ENCODE data around the gene IWS1. TPM values are rescaled to one million over a fixed set of nuclear protein-coding genes. Genes with fewer than 3 reads are reported as not detected.

Gene IWS1
- total and polyA plus RNA-seq, 9 of the 15 experiments (the other 6 are each of a cell fraction or from before 2014, with no cell fraction given), result 20.8 to 67.2 (median 46.6) TPM

DNA sequence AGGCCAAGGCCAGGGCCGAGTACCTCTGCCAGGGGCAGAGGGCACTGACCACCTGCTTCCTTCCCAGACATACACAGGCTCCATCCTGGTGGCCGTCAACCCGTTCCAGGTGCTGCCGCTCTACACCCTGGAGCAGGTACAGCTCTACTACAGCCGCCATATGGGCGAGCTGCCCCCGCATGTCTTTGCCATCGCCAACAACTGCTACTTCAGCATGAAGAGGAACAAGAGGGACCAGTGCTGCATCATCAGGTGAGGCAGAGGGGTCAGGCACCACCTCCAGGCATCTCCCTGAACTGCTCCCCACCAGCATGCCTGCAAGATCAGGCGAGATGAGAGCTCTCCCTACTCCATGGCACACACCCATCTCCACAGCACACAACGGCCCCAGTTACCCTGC is 40.3 kb upstream of the IWS1 start:
- Histone ChIP-seq H3K79me2 (ENCODE audit: control insufficient read depth, insufficient read depth, low read length) (no peaks in the 10 kb centered on the region), H3K4me1 (replicated peaks in 1 of 2; ENCODE audit: control insufficient read depth in 2 of 2, insufficient read depth in 2 of 2, low read length in 2 of 2) (0 out of 5 replicates have a peak, but pooled peaks cover 0 to 3% of the 10 kb centered on the region in 2 experiments), H3K9ac (ENCODE audit: insufficient read depth in 1 of 2, low read depth in 2 of 2, low read length in 2 of 2) (no peak overlapping the region), H3K4me2 (ENCODE audit: insufficient read depth, low read length) (no peak overlapping the region), H3K36me3 (ENCODE audit: control insufficient read depth, insufficient read depth, low read length) (no peaks in the 10 kb centered on the region), H2AFZ (ENCODE audit: low read depth, low read length) (no peak overlapping the region), H3K4me3 (no peak overlapping the region), H3K27ac (ENCODE audit: extremely low read depth, low read depth, low read length) (no peak overlapping the region), H3K9me1 (ENCODE audit: control insufficient read depth, insufficient read depth, low read length) (no peaks in the 10 kb centered on the region), H3K9me3 (replicated peaks; ENCODE audit: control insufficient read depth, insufficient read depth, low read depth, low read length) (no peaks in the 10 kb centered on the region), H4K20me1 (replicated peaks; ENCODE audit: control insufficient read depth, insufficient read depth, low read length) (peaks cover 6% of the 10 kb centered on the region; the same call in 1 of the 2 replicates), H3K27me3 (ENCODE audit: control insufficient read depth in 2 of 2, insufficient read depth in 2 of 2, low read length in 2 of 2) (peaks cover 45 to 86% of the 10 kb centered on the region in 2 experiments)
- BruUV-seq (replicated peaks), result no TSS peak
- ChIA-PET POLR2A (interaction anchor here (0.7 to 1.5 kb wide), 3 partner anchors 13 to 50 kb away, joined by 3 to 4 read pairs (median 4); no protein-coding TSS in a partner anchor), CTCF (ENCODE audit: low intra/inter-chr PET ratio) (no interaction called here)
- intact Hi-C loops (cut with micrococcal nuclease), result no loop called here
- in situ Hi-C loops (cut with MboI), result no loop called here
- 9% methylated on average over 10 of the region's 10 CpGs for WGBS (ENCODE audit: insufficient coverage, low coverage, missing lambda C conversion rate)
- FAIRE-seq (no peak), ATAC-seq (peak; percentile 46), DNase-seq (ENCODE audit: extremely low read depth in 1 of 4, low spot score in 3 of 4) (no peak)
- TF ChIP-seq CREB3 (tag; conservative IDR thresholded peaks at IDR 0.05; ENCODE audit: low read depth) (no peak), ZNF134 (CRISPR knock-in tag; conservative IDR thresholded peaks at IDR 0.05) (no peak), ZNF184 (CRISPR knock-in tag; IDR thresholded peaks at IDR 0.05) (no peak), ILK (tag; IDR thresholded peaks at IDR 0.05; ENCODE audit: borderline replicate concordance, low read depth) (no peak)

GRCh38 chr2:127566139-127566417 is 39.8 kb upstream of the IWS1 start:
- no TSS peak for BruUV-seq (replicated peaks)
- H3K27ac ChIP-seq (ENCODE audit: extremely low read depth, low read depth, low read length), result no peak overlapping the region
- intact Hi-C loops (cut with micrococcal nuclease), result no loop called here
- TF ChIP-seq, protein P1, sequence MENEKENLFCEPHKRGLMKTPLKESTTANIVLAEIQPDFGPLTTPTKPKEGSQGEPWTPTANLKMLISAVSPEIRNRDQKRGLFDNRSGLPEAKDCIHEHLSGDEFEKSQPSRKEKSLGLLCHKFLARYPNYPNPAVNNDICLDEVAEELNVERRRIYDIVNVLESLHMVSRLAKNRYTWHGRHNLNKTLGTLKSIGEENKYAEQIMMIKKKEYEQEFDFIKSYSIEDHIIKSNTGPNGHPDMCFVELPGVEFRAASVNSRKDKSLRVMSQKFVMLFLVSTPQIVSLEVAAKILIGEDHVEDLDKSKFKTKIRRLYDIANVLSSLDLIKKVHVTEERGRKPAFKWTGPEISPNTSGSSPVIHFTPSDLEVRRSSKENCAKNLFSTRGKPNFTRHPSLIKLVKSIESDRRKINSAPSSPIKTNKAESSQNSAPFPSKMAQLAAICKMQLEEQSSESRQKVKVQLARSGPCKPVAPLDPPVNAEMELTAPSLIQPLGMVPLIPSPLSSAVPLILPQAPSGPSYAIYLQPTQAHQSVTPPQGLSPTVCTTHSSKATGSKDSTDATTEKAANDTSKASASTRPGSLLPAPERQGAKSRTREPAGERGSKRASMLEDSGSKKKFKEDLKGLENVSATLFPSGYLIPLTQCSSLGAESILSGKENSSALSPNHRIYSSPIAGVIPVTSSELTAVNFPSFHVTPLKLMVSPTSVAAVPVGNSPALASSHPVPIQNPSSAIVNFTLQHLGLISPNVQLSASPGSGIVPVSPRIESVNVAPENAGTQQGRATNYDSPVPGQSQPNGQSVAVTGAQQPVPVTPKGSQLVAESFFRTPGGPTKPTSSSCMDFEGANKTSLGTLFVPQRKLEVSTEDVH (IDR thresholded peaks at IDR 0.05; ENCODE audit: low read depth, partially characterized antibody), result no peak
- TF ChIP-seq TEAD1 (CRISPR knock-in tag; IDR thresholded peaks at IDR 0.05) (no peak), PURB (CRISPR knock-in tag; IDR thresholded peaks at IDR 0.05; ENCODE audit: low read depth) (no peak), CBX8 (IDR thresholded peaks at IDR 0.05; ENCODE audit: borderline replicate concordance, extremely low read depth, low read depth, low read length, poor library complexity, severe bottlenecking) (no peak), NR2C2 (CRISPR knock-in tag; IDR thresholded peaks at IDR 0.05) (no peak), NR2C2 (tag; IDR thresholded peaks at IDR 0.05) (no peak), GABPB1 (CRISPR knock-in tag; IDR thresholded peaks at IDR 0.05) (no peak), NUFIP1 (IDR thresholded peaks at IDR 0.05; ENCODE audit: partially characterized antibody) (no peak), WHSC1 (IDR thresholded peaks at IDR 0.05; ENCODE audit: low read length) (no peak)
- H3K79me2 ChIP-seq (ENCODE audit: control insufficient read depth, insufficient read depth, low read length), result no peaks in the 10 kb centered on the region
- H3K4me3 ChIP-seq, result no peak overlapping the region
- H3K9me3 ChIP-seq (replicated peaks; ENCODE audit: control insufficient read depth, insufficient read depth, low read depth, low read length), result no peaks in the 10 kb centered on the region
- in situ Hi-C loops (cut with MboI), result no loop called here
- ATAC-seq, result no peak
- H2AFZ ChIP-seq (ENCODE audit: low read depth, low read length), result no peak overlapping the region
- DNase-seq (ENCODE audit: extremely low read depth in 1 of 4, low spot score in 3 of 4), result no peak
- H3K27me3 ChIP-seq (ENCODE audit: control insufficient read depth in 2 of 2, insufficient read depth in 2 of 2, low read length in 2 of 2), result peaks cover 44 to 88% of the 10 kb centered on the region in 2 experiments
- H3K4me1 ChIP-seq (replicated peaks in 1 of 2; ENCODE audit: control insufficient read depth in 2 of 2, insufficient read depth in 2 of 2, low read length in 2 of 2), result 0 out of 5 replicates have a peak, but pooled peaks cover 0 to 3% of the 10 kb centered on the region in 2 experiments
- H3K36me3 ChIP-seq (ENCODE audit: control insufficient read depth, insufficient read depth, low read length), result no peaks in the 10 kb centered on the region
- no peak overlapping the region for H3K4me2 ChIP-seq (ENCODE audit: insufficient read depth, low read length)
- H4K20me1 ChIP-seq (replicated peaks; ENCODE audit: control insufficient read depth, insufficient read depth, low read length), result peaks cover 6% of the 10 kb centered on the region; the same call in 1 of the 2 replicates
- no peak for FAIRE-seq
- H3K9me1 ChIP-seq (ENCODE audit: control insufficient read depth, insufficient read depth, low read length), result no peaks in the 10 kb centered on the region
- H3K9ac ChIP-seq (ENCODE audit: insufficient read depth in 1 of 2, low read depth in 2 of 2, low read length in 2 of 2), result no peak overlapping the region
- ChIA-PET CTCF (ENCODE audit: low intra/inter-chr PET ratio) (no interaction called here), POLR2A (interaction anchor here (0.6 to 0.7 kb wide), 3 partner anchors 13 to 50 kb away, joined by 3 to 4 read pairs (median 4); no protein-coding TSS in a partner anchor)
- 3% methylated on average over 5 of the region's 5 CpGs for WGBS (ENCODE audit: insufficient coverage, low coverage, missing lambda C conversion rate)
